ENCODE data around the gene GPR32. TPM values are rescaled to one million over a fixed set of nuclear protein-coding genes. Genes with fewer than 3 reads are reported as not detected.

GPR32 gene
- total and polyA plus RNA-seq, 2 of the 8 experiments (the other 6 are each of a cell fraction or from before 2014, with no cell fraction given): not detected

- DNase-seq (ENCODE audit: low read depth in 1 of 2, low spot score in 2 of 2) (no peak), FAIRE-seq (no peak)
- no peak overlapping the region for H2BK5ac ChIP-seq (ENCODE audit: low read depth, low read length)
- POLR2A ChIA-PET (ENCODE audit: partially characterized antibody): interaction anchor here (9.7 kb wide), 1 partner anchor 18 kb away, joined by 110 read pairs; the partner anchor contains the start of gene ACP4
- no peak overlapping the region for H3K56ac ChIP-seq (replicated peaks; ENCODE audit: insufficient read length, low read depth, low read length)
- peaks cover 0 to 2% of the 10 kb centered on the region in 2 experiments for H4K20me1 ChIP-seq (replicated peaks in 1 of 2; ENCODE audit: control insufficient read depth in 1 of 2, insufficient read depth in 2 of 2, low read length in 2 of 2)
- no peak overlapping the region for H2AFZ ChIP-seq (ENCODE audit: low read length)
- no peaks in the 10 kb centered on the region; a peak in 1 of 4 replicates for H3K9me3 ChIP-seq (ENCODE audit: insufficient read depth in 2 of 2, low read depth in 1 of 2, low read length in 1 of 2)
- no peak overlapping the region for H3K4ac ChIP-seq (replicated peaks; ENCODE audit: insufficient read length, low read depth, low read length)
- no peak overlapping the region for H4K91ac ChIP-seq (replicated peaks; ENCODE audit: insufficient read length, low read length)
- TF ChIP-seq BCL11A (IDR thresholded peaks at IDR 0.05; ENCODE audit: low read depth in 2 of 2, low read length in 2 of 2) (no peak), HDAC6 (IDR thresholded peaks at IDR 0.05; ENCODE audit: low read depth, low read length) (no peak), YY1 (IDR thresholded peaks at IDR 0.05; ENCODE audit: low read depth, low read length) (no peak), GABPA (IDR thresholded peaks at IDR 0.05; ENCODE audit: borderline replicate concordance, insufficient read depth, low read length) (no peak), CHD2 (IDR thresholded peaks at IDR 0.05; ENCODE audit: low read length) (no peak), POLR2AphosphoS5 (IDR thresholded peaks at IDR 0.05; ENCODE audit: low read depth, low read length) (no peak), SIN3A (conservative IDR thresholded peaks at IDR 0.05 in 1 of 2, IDR thresholded peaks at IDR 0.05 in 1 of 2; ENCODE audit: low read depth in 1 of 2, low read length in 2 of 2) (no peak), NANOG (IDR thresholded peaks at IDR 0.05; ENCODE audit: insufficient read depth, low read depth, low read length, poor library complexity, severe bottlenecking) (no peak), PHF8 (conservative IDR thresholded peaks at IDR 0.05; ENCODE audit: low read depth, low read length) (no peak)
- H3K27me3 ChIP-seq (replicated peaks in 1 of 4; ENCODE audit: control insufficient read depth in 3 of 4, extremely low read depth in 1 of 4, insufficient read depth in 3 of 4, low read length in 3 of 4): peaks cover 3 to 53% (median 32%) of the 10 kb centered on the region in 4 experiments
- no peak overlapping the region for H4K5ac ChIP-seq (ENCODE audit: insufficient read length, low read depth, low read length)
- no peaks in the 10 kb centered on the region for H3K79me2 ChIP-seq (ENCODE audit: control insufficient read depth in 1 of 2, insufficient read depth in 2 of 2, low read length in 2 of 2)
- no peak overlapping the region for H4K8ac ChIP-seq (ENCODE audit: extremely low read depth, insufficient read depth, low read length)
- H2BK20ac ChIP-seq (ENCODE audit: low read length): no peak overlapping the region
- no peak overlapping the region for H3K18ac ChIP-seq (ENCODE audit: extremely low read depth, low read length)
- no peak overlapping the region for H2BK120ac ChIP-seq (replicated peaks; ENCODE audit: low read depth, low read length)
- no peak overlapping the region for H2BK15ac ChIP-seq (ENCODE audit: low read length)
- CTCF ChIA-PET (ENCODE audit: partially characterized antibody): interaction anchor here (10.0 to 10.2 kb wide), 2 partner anchors 54 to 71 kb away, joined by 134 to 170 read pairs; partner anchors contain the start of genes CLEC11A and SHANK1
- no peak overlapping the region for H3K23ac ChIP-seq (ENCODE audit: insufficient read length)
- peaks cover 4% of the 10 kb centered on the region; the same call in 1 of the 2 replicates for H3K23me2 ChIP-seq (ENCODE audit: low read depth, low read length)
- no peaks in the 10 kb centered on the region for H3K79me1 ChIP-seq (ENCODE audit: low read depth, low read length)
- H3K4me3 ChIP-seq (ENCODE audit: extremely low read depth in 1 of 4, insufficient read depth in 2 of 4, low read depth in 3 of 4, low read length in 4 of 4): no peak overlapping the region
- WGBS, 2 experiments (ENCODE audit: extremely low coverage in 1 of 2, insufficient coverage in 1 of 2, insufficient read length in 1 of 2, insufficient replicate concordance in 2 of 2, low coverage in 1 of 2, low lambda C conversion rate in 2 of 2, missing lambda C conversion rate in 1 of 2): 80% methylated on average over 5 of the region's 5 CpGs; no CpG with 5 or more reads in 1 of the 2 experiments
- no peaks in the 10 kb centered on the region for H3K36me3 ChIP-seq (ENCODE audit: control insufficient read depth in 2 of 4, insufficient read depth in 4 of 4, low read length in 3 of 4)
- H3K4me1 ChIP-seq (replicated peaks in 1 of 4; ENCODE audit: control insufficient read depth in 3 of 4, insufficient read depth in 4 of 4, low read length in 3 of 4): peaks cover 2 to 7% (median 4%) of the 10 kb centered on the region in 4 experiments; a peak in 5 of 7 replicates
- no peak overlapping the region for H2BK12ac ChIP-seq (ENCODE audit: low read depth, low read length)
- H3K27ac ChIP-seq (ENCODE audit: low read depth, low read length): no peak overlapping the region
- H3K4me2 ChIP-seq (ENCODE audit: insufficient read depth in 1 of 2, low read depth in 2 of 2, low read length in 2 of 2): no peak overlapping the region
- no peak overlapping the region for H3K14ac ChIP-seq (ENCODE audit: insufficient read length)
- no peak overlapping the region for H3K9ac ChIP-seq (replicated peaks in 1 of 4; ENCODE audit: extremely low read depth in 1 of 4, low read depth in 3 of 4, low read length in 3 of 4)
- H2AK5ac ChIP-seq (ENCODE audit: low read depth, low read length): no peak overlapping the region
These were observed 5.9 kb downstream of the GPR32 start for GRCh38 chr19:50776131-50776530.
